Activated CD8-positive, alpha-beta T cell treated with anti-CD3 and anti-CD28 coated beads, Interleukin-2, amount 10 ng/mL, durations not matched to agents 7 days and 5 days (primary cell): ENCODE results near the gene SLCO3A1. TPM values are rescaled to one million over a fixed set of nuclear protein-coding genes. Genes with fewer than 3 reads are reported as not detected.
"Not testable (repeated sequence)": the region's sequence is repeated elsewhere in the genome, so short reads cannot be mapped to it uniquely, and the experiment has no call there.

ENCODE experiments used
- ATAC-seq: fragments of 150-1000 bp; cut with Tn5 transposase; one replicate; pipeline ENCODE4 v1.10.0; 2021; ENCODE audit warnings: moderate library complexity
- CTCF ChIA-PET: fragments of 350-600 bp; sonication (Branson Sonifier 250); formaldehyde crosslinking; loops from one replicate; lab custom pipeline; 2021; ENCODE audit warnings: antibody characterized with exemption; lab: Charles Lee
- POLR2A ChIA-PET: fragments of 350-600 bp; sonication (Branson Sonifier 250); formaldehyde crosslinking; loops from one replicate; lab custom pipeline; 2021; ENCODE audit warnings: antibody characterized with exemption; lab: Charles Lee
- DNase-seq: peaks from one replicate; pipeline ENCODE4 v3.0.0-alpha.2; 2020
- H3K27ac Mint-ChIP-seq: one replicate; pipeline ENCODE4 v1.8.0; 2021; ENCODE audit warnings: mild to moderate bottlenecking, mixed read lengths
- H3K27me3 Mint-ChIP-seq: one replicate; pipeline ENCODE4 v1.8.0; 2021; ENCODE audit warnings: low read depth, mixed read lengths
- H3K36me3 Mint-ChIP-seq: one replicate; pipeline ENCODE4 v1.8.0; 2021; ENCODE audit warnings: low read depth, mixed read lengths
- H3K4me1 Mint-ChIP-seq: one replicate; pipeline ENCODE4 v1.8.0; 2021; ENCODE audit warnings: low read depth, mixed read lengths
- H3K4me3 Mint-ChIP-seq: one replicate; pipeline ENCODE4 v1.8.0; 2021; ENCODE audit warnings: mild to moderate bottlenecking, mixed read lengths
- H3K9me3 Mint-ChIP-seq: one replicate; pipeline ENCODE4 v1.8.0; 2022; ENCODE audit warnings: mixed read lengths; ENCODE audit not compliant: insufficient read depth
- total RNA-seq, 2 experiments: library from RNA; stranded (reverse); gene quantifications; one replicate each; pipeline ENCODE4 v1.2.3, GENCODE V29; 2021

The SLCO3A1 gene
- total RNA-seq, 2 experiments from 2014 or later = 29.3 to 32.7 TPM

DNA sequence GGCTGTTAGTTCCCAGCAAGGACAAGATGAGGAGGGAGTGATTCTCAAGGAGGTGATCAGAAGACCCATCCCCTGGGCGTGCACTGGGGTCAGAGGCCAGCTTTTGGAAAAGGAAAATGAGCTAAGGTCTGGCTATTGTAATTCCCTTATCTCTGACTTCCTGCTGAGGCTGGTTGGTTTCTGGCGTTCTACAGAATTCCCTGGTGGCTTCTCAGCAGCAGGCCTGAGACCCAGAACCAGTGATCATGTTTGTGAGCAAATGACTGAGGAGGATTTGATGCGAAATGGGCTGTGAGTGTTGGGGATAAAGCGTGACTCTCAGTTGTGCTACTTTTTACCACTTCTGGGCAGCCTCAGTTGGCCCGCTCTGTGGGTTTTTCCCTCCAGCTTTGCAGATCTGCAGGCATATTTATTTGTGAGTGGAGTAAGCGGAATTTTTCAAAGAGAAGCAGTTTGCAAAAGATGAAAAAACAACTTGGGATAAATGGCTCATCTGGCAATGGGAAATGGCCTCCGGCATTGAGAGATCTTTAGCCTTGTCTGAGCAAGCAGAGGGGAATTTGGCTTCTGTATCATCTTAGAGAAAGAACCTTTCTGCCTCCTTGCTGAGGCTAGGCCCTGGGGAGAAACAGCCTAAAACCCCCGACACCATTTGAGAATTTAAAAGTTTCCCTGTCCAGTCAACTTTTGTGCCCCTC, 102.7 kb downstream of the SLCO3A1 start:
- no peaks in the 10 kb centered on the region for H3K9me3 Mint-ChIP-seq
- no peaks in the 10 kb centered on the region for H3K36me3 Mint-ChIP-seq
- no peak overlapping the region for H3K4me3 Mint-ChIP-seq
- H3K27me3 Mint-ChIP-seq = no peaks in the 10 kb centered on the region
- no peak overlapping the region for H3K27ac Mint-ChIP-seq
- ChIA-PET POLR2A (no interaction called here), CTCF (no interaction called here)
- DNase-seq (no peak), ATAC-seq (no peak)
- H3K4me1 Mint-ChIP-seq = peaks cover 11% of the 10 kb centered on the region

DNA sequence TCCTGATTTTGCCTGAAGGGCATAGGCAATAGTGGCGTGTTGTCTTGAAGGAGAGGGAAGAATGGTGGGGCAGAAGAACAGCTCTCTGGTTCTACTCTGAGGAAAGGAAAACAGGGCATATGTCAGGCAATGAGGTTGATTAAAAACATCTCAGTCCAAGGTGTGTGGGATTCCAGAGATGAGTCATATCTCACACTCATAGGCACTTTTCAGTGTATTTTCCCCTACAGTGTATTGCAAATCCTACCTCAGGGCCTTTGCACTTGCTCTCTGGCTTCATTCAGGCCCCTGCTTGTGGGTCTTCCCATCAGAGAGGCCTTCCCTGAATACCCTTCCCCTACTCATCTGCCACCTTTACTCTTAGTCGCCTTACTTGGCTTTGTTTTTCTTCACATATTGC, 107.8 kb downstream of the SLCO3A1 start:
- H3K4me3 Mint-ChIP-seq = no peak overlapping the region
- ChIA-PET POLR2A (no interaction called here), CTCF (no interaction called here)
- H3K27me3 Mint-ChIP-seq = no peaks in the 10 kb centered on the region
- H3K27ac Mint-ChIP-seq = no peak overlapping the region
- DNase-seq (no peak), ATAC-seq (no peak)
- H3K4me1 Mint-ChIP-seq = peaks cover 14% of the 10 kb centered on the region
- no peaks in the 10 kb centered on the region for H3K9me3 Mint-ChIP-seq
- H3K36me3 Mint-ChIP-seq = no peaks in the 10 kb centered on the region

DNA sequence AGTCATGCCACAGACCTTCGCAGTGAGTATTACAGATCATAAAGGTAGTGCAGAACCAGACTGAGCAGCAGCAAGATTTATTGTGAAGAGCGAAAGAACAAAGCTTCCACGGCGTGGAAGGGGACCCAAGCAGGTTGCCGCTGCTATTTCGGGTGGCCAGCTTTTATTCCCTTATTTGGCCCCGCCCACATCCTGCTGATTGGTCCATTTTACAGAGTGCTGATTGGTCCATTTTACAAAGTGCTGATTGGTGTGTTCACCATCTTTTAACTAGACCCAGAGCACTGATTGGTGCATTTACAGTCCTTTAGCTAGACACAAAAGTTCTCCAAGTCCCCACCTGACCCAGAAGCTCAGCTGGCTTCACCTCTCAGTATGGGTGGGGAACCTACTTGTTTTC, 110.2 kb downstream of the SLCO3A1 start:
- CTCF ChIA-PET, H3K9me3 Mint-ChIP-seq, H3K36me3 Mint-ChIP-seq, H3K27ac Mint-ChIP-seq, DNase-seq, H3K4me3 Mint-ChIP-seq, ATAC-seq, H3K27me3 Mint-ChIP-seq: not testable (repeated sequence)
- peaks cover 14% of the 10 kb centered on the region for H3K4me1 Mint-ChIP-seq
- POLR2A ChIA-PET = interaction anchor here (0.6 kb wide), 1 partner anchor 11 kb away, joined by 3 read pairs; no protein-coding TSS in a partner anchor

DNA sequence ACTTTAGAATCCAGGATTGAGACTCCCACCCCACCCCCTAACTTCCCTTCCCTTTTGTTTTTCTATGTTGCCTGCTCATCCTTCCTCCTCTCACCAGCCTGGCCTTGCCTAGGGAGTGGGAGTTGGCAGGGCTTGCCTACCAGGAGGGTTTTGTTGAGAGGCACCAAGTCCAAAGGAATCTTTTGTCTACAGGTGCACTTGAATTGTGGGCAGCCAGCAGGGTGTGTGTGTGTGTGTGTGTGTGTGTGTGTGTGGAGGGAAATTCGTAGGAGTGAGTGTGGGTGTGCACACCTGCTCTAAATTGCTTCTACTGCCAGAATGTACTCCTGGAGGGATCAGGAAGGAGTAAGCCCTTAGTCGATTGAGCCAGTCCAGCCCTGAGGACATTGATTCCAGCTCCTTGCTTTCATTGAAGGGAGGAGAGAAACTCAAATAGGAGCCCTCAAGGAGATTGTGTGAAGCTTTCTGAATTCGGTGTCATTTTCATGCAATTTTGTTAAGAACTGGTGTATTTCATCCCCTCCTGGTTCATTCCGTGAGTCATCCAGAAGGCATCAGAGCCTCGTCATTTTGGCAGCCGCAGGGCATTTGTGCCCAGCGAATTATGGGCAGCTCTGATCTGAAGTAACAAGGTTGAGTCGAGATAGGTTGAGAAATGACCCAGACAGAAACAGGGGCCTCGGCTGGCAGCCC, 112.1 kb downstream of the SLCO3A1 start:
- H3K36me3 Mint-ChIP-seq = no peaks in the 10 kb centered on the region
- POLR2A ChIA-PET = no interaction called here
- no peaks in the 10 kb centered on the region for H3K9me3 Mint-ChIP-seq
- H3K4me3 Mint-ChIP-seq = no peak overlapping the region
- H3K27ac Mint-ChIP-seq = no peak overlapping the region
- peaks cover 14% of the 10 kb centered on the region for H3K4me1 Mint-ChIP-seq
- no peaks in the 10 kb centered on the region for H3K27me3 Mint-ChIP-seq
- ATAC-seq (no peak), DNase-seq (no peak)
- CTCF ChIA-PET = no interaction called here

DNA sequence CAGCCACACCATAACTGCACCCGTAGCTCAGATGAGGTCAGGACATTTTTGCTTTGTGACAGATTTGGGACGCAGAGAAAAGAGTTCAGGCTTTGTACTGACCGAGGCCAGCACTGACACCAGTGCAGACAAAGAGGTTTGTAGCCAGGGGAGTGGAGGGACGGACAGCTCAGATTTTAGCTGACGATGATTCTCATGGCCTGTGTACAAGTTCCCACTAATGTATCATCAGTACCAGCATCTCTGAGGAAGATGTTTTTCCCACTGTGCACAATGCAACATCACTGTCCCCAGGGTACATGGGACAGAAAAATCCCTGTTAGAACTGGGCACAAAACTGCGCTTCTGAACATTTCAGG, 112.7 kb downstream of the SLCO3A1 start:
- POLR2A ChIA-PET = no interaction called here
- peaks cover 14% of the 10 kb centered on the region for H3K4me1 Mint-ChIP-seq

DNA sequence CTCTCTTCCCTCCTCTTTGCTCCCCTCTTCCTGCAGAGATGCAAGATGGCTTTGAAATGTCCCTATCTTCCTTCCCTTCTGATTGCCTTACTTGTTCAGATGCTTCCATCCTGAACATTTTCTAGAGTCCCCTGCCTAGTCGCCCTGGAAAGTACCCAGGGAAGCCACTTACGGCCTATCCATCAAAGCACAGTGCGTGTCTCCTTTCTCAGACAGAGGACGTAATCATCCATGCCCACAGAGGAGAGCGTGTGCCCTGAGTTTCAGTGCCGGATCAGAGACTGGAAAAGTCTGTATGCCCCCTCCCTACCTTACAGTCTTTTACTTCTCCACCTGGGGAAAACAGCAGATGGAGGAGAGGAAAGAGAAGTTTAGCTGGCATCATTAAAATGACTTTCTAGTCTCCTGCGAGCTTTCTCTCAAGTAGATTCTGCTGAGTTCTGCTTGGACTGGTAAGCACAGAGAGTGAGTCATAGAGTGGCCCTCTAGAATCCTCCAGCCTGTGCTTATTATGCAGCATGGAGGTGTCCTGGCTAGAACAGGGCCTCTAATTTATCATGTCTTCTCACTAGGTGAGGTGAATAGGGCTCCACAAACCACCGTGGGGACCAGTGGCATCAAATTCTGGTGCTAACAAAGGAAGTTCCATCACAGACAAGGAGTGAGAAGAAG, 114.6 kb downstream of the SLCO3A1 start:
- no peaks in the 10 kb centered on the region for H3K36me3 Mint-ChIP-seq
- peaks cover 6% of the 10 kb centered on the region for H3K4me1 Mint-ChIP-seq
- H3K9me3 Mint-ChIP-seq = no peaks in the 10 kb centered on the region
- DNase-seq (no peak), ATAC-seq (no peak)
- ChIA-PET CTCF (interaction anchor here (0.7 kb wide), 1 partner anchor 111 kb away, joined by 3 read pairs; no protein-coding TSS in a partner anchor), POLR2A (no interaction called here)
- H3K27me3 Mint-ChIP-seq = no peaks in the 10 kb centered on the region
- no peak overlapping the region for H3K4me3 Mint-ChIP-seq
- no peak overlapping the region for H3K27ac Mint-ChIP-seq

More for the DNA sequence above, 112.7 kb downstream of the SLCO3A1 start:
- Mint-ChIP-seq H3K36me3 (no peaks in the 10 kb centered on the region), H3K27ac (no peak overlapping the region), H3K27me3 (no peaks in the 10 kb centered on the region), H3K4me3 (no peak overlapping the region), H3K9me3 (no peaks in the 10 kb centered on the region)
- CTCF ChIA-PET = no interaction called here
- ATAC-seq (no peak), DNase-seq (no peak)

DNA sequence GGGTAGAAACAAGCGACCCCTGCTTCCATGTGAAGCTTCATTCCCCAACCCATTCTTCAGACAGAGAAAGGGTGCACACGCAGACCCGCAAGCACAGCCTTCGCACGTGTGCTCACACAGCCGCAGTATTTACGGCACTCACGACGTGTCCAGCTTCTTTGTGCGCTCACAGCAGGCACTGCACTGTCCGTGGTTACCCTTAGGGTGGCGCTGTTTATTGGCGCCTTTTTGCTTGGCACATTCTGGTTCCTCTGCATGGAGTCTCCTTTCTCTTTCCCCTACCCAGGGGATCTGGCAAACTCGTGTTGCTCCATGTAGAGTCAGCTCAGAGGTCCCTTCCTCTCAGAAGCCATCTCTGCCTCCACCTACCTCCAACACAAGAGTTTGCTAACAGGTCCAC, 115.1 kb downstream of the SLCO3A1 start:
- Mint-ChIP-seq H3K27me3 (no peaks in the 10 kb centered on the region), H3K4me1 (peaks cover 2% of the 10 kb centered on the region), H3K4me3 (no peak overlapping the region), H3K36me3 (no peaks in the 10 kb centered on the region), H3K27ac (no peak overlapping the region), H3K9me3 (no peaks in the 10 kb centered on the region)
- ATAC-seq = no peak
- ChIA-PET POLR2A (no interaction called here), CTCF (interaction anchor here (0.7 kb wide), 1 partner anchor 111 kb away, joined by 3 read pairs; no protein-coding TSS in a partner anchor)
- DNase-seq = no peak

DNA sequence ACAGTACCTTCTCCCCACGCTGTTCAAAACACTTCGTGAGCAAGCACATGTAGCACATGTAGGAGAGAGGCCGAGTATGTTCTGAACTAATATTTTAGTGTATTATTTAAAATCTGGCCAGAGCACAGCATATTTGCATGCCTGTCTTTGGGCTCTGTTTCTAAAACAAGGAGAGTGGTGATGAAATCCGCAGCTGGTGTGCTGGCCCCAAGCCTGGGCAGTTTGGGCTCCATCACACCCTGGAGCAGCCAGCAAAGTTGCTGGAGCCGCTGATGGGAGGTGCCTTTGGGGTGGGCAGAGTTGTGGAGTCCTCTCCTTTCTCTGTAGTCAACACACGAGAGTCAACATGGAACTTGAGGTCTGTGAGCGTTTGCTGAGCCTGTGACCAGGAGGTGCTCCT, 116.6 kb downstream of the SLCO3A1 start:
- CTCF ChIA-PET = no interaction called here
- H3K27me3 Mint-ChIP-seq = no peaks in the 10 kb centered on the region
- H3K4me1 Mint-ChIP-seq = no peaks in the 10 kb centered on the region
- no peak overlapping the region for H3K4me3 Mint-ChIP-seq
- POLR2A ChIA-PET = no interaction called here
- DNase-seq = no peak
- H3K27ac Mint-ChIP-seq = no peak overlapping the region
- no peaks in the 10 kb centered on the region for H3K9me3 Mint-ChIP-seq
- H3K36me3 Mint-ChIP-seq = no peaks in the 10 kb centered on the region
- ATAC-seq = no peak

DNA sequence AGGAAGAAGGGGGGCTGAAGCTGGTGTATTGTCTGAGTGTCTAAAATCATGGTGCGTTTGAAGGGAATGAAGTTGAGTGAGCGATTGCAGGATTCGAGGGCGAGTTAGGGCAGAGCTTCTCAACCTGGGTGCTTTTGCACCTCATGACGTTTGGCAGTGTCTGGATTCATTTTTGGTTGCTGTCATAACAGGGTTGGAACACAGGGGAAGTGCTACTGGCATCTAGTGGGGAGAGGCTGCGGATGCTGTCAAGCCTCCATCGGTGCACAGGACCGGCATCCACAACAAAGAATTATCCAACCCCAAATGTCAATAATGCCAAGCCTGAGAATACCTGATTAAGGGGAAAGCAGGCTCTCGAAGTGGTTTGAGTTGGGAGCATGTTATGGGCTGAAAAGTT, 120.0 kb downstream of the SLCO3A1 start:
- H3K9me3 Mint-ChIP-seq = no peaks in the 10 kb centered on the region
- no peak overlapping the region for H3K27ac Mint-ChIP-seq
- H3K4me1 Mint-ChIP-seq = no peaks in the 10 kb centered on the region
- H3K36me3 Mint-ChIP-seq = no peaks in the 10 kb centered on the region
- no peak overlapping the region for H3K4me3 Mint-ChIP-seq
- DNase-seq (no peak), ATAC-seq (no peak)
- H3K27me3 Mint-ChIP-seq = peaks cover 3% of the 10 kb centered on the region
- CTCF ChIA-PET = interaction anchor here (0.7 kb wide), 1 partner anchor 31 kb away, joined by 3 read pairs; no protein-coding TSS in a partner anchor
- POLR2A ChIA-PET = no interaction called here

DNA sequence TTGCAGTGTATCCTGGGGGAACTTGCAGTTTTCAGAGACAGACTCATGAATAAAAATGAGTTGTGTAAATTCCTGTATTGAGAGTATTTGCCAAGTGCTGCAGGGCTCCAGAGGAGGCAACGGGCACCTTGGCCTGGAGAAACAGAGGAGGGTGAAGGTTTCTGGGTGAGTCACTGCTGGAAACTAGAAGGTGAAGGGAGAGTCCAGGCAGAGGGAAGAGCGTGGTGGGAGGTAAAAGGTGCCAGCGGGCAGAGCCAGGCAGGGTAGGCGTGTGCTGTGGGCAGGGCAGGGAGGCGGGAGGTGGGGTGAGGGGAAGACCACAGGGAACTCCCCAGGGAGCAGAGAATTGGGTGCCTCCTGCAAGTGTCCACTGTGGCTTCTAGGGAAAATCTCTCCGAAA, 120.8 kb downstream of the SLCO3A1 start:
- H3K27ac Mint-ChIP-seq = no peak overlapping the region

DNA sequence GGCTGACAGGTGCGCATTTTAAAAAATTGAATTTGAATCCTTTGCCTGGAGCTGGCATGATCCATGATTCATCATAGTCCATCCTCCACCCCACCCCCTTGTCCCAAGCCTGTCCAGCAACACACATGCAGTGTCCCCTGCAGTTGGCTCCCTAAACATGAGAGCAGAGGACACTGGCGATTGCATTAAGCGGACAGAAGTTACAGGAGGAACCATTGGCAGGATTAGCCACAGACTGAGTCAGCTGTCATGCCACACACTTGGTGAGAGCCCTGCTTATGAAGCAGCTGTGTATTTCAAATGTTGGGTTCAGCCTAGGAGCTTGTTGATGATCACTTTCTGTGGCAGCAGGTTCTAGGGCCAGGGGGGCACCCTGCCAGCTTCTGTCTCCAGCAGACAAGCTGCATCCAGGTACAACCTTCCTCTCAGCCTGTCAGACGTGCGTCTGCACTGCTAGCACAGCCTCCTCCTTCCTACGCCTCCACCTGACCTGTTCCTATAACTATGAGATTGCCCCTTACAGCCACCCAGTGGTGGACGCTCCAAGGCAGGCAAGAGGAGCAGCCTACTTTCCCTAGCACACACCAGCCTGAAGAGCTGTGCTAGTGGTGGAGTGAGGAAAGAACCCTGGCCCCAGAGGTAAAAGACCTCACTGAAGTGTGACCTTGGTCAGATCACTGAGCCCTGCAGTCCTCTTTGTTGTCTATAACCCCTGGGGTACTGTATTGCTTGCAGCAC, 121.9 kb downstream of the SLCO3A1 start:
- Mint-ChIP-seq H3K27ac (no peak overlapping the region), H3K4me1 (no peaks in the 10 kb centered on the region), H3K9me3 (no peaks in the 10 kb centered on the region), H3K36me3 (no peaks in the 10 kb centered on the region), H3K27me3 (peaks cover 3% of the 10 kb centered on the region), H3K4me3 (no peak overlapping the region)
- CTCF ChIA-PET = no interaction called here
- POLR2A ChIA-PET = no interaction called here
- DNase-seq (no peak), ATAC-seq (no peak)

More for the DNA sequence above, 120.8 kb downstream of the SLCO3A1 start:
- CTCF ChIA-PET = no interaction called here
- H3K9me3 Mint-ChIP-seq = no peaks in the 10 kb centered on the region
- peaks cover 3% of the 10 kb centered on the region for H3K27me3 Mint-ChIP-seq
- H3K4me1 Mint-ChIP-seq = no peaks in the 10 kb centered on the region
- H3K4me3 Mint-ChIP-seq = no peak overlapping the region
- no peak for DNase-seq
- H3K36me3 Mint-ChIP-seq = no peaks in the 10 kb centered on the region
- ATAC-seq = no peak
- POLR2A ChIA-PET = no interaction called here
